ENCODE results near the gene CT55. TPM values are rescaled to one million over a fixed set of nuclear protein-coding genes. Genes with fewer than 3 reads are reported as not detected.
"Not testable (repeated sequence)": the region's sequence is repeated elsewhere in the genome, so short reads cannot be mapped to it uniquely, and the experiment has no call there.

The CT55 gene
- total RNA-seq, 6 experiments from 2014 or later = not detected

GRCh38 chrX:135168486-135168885 lies 2.7 kb downstream of the CT55 start:
- TF ChIP-seq CTCF (IDR thresholded peaks at IDR 0.05) = no peak
- H3K27me3 Mint-ChIP-seq (ENCODE audit: insufficient read depth) = peaks cover 3% of the 10 kb centered on the region

GRCh38 chrX:135154688-135155087 lies 16.5 kb downstream of the CT55 start:
- not testable (repeated sequence) for H3K36me3 Mint-ChIP-seq (ENCODE audit: low read depth)

More at GRCh38 chrX:135168486-135168885, 2.7 kb downstream of the CT55 start:
- H3K9me3 Mint-ChIP-seq = no peaks in the 10 kb centered on the region
- H3K4me3 Mint-ChIP-seq = no peak overlapping the region
- no peaks in the 10 kb centered on the region for H3K36me3 Mint-ChIP-seq (ENCODE audit: low read depth)
- H3K27ac Mint-ChIP-seq = no peak overlapping the region
- DNase-seq = no peak
- H3K4me1 Mint-ChIP-seq (ENCODE audit: low read depth) = no peaks in the 10 kb centered on the region

GRCh38 chrX:135126145-135126544 lies 45.1 kb downstream of the CT55 start:
- H3K27ac Mint-ChIP-seq; DNase-seq; H3K4me3 Mint-ChIP-seq; H3K27me3 Mint-ChIP-seq (ENCODE audit: insufficient read depth); H3K4me1 Mint-ChIP-seq (ENCODE audit: low read depth); H3K9me3 Mint-ChIP-seq; H3K36me3 Mint-ChIP-seq (ENCODE audit: low read depth): not testable (repeated sequence)

More at GRCh38 chrX:135154688-135155087, 16.5 kb downstream of the CT55 start:
- not testable (repeated sequence) for H3K4me1 Mint-ChIP-seq (ENCODE audit: low read depth); H3K4me3 Mint-ChIP-seq; DNase-seq; H3K27ac Mint-ChIP-seq; H3K27me3 Mint-ChIP-seq (ENCODE audit: insufficient read depth); H3K9me3 Mint-ChIP-seq

- H3K9me3 Mint-ChIP-seq; DNase-seq; H3K27ac Mint-ChIP-seq; H3K27me3 Mint-ChIP-seq (ENCODE audit: insufficient read depth); H3K36me3 Mint-ChIP-seq (ENCODE audit: low read depth); H3K4me1 Mint-ChIP-seq (ENCODE audit: low read depth); H3K4me3 Mint-ChIP-seq: not testable (repeated sequence)
Measured at GRCh38 chrX:135120056-135120576, 51.1 kb downstream of the CT55 start, which contains the start of gene ETDB. Gene ETDB, minus strand, starts transcription at chrX:135120526. Its CDS starts 1,265 bp downstream, at chrX:135119261.

GRCh38 chrX:135116064-135116463 lies 55.1 kb downstream of the CT55 start:
- not testable (repeated sequence) for H3K36me3 Mint-ChIP-seq (ENCODE audit: low read depth); H3K9me3 Mint-ChIP-seq; DNase-seq; H3K4me1 Mint-ChIP-seq (ENCODE audit: low read depth); H3K27me3 Mint-ChIP-seq (ENCODE audit: insufficient read depth); H3K27ac Mint-ChIP-seq; H3K4me3 Mint-ChIP-seq

- H3K9me3 Mint-ChIP-seq = no peaks in the 10 kb centered on the region
- H3K4me3 Mint-ChIP-seq = no peak overlapping the region
- H3K4me1 Mint-ChIP-seq (ENCODE audit: low read depth) = no peaks in the 10 kb centered on the region
- DNase-seq = no peak
- TF ChIP-seq CTCF (IDR thresholded peaks at IDR 0.05) = no peak
- H3K27me3 Mint-ChIP-seq (ENCODE audit: insufficient read depth) = no peaks in the 10 kb centered on the region; the same call in 1 of the 2 replicates
- no peak overlapping the region for H3K27ac Mint-ChIP-seq
- no peaks in the 10 kb centered on the region for H3K36me3 Mint-ChIP-seq (ENCODE audit: low read depth)
Measured at GRCh38 chrX:135114392-135114791, 56.8 kb downstream of the CT55 start.

GRCh38 chrX:135112743-135113142 lies 58.5 kb downstream of the CT55 start:
- DNase-seq = no peak
- H3K27ac Mint-ChIP-seq = no peak overlapping the region
- no peaks in the 10 kb centered on the region for H3K9me3 Mint-ChIP-seq
- no peak for TF ChIP-seq CTCF (IDR thresholded peaks at IDR 0.05)
- no peak overlapping the region for H3K4me3 Mint-ChIP-seq
- peaks cover 4% of the 10 kb centered on the region for H3K27me3 Mint-ChIP-seq (ENCODE audit: insufficient read depth)
- no peaks in the 10 kb centered on the region for H3K4me1 Mint-ChIP-seq (ENCODE audit: low read depth)
- H3K36me3 Mint-ChIP-seq (ENCODE audit: low read depth) = no peaks in the 10 kb centered on the region
